Stimulated activated CD4-positive, alpha-beta T cell treated with anti-CD3 and anti-CD28 coated beads, Interleukin-2, amount 100 ng/mL, for 48 hours (primary cell): ENCODE measurements around the gene COL18A1.

Experiments used
- DNase-seq, 2 donors: peaks; one replicate each; pipeline ENCODE4 v3.0.0-alpha.2; 2020

COL18A1 gene

DNA sequence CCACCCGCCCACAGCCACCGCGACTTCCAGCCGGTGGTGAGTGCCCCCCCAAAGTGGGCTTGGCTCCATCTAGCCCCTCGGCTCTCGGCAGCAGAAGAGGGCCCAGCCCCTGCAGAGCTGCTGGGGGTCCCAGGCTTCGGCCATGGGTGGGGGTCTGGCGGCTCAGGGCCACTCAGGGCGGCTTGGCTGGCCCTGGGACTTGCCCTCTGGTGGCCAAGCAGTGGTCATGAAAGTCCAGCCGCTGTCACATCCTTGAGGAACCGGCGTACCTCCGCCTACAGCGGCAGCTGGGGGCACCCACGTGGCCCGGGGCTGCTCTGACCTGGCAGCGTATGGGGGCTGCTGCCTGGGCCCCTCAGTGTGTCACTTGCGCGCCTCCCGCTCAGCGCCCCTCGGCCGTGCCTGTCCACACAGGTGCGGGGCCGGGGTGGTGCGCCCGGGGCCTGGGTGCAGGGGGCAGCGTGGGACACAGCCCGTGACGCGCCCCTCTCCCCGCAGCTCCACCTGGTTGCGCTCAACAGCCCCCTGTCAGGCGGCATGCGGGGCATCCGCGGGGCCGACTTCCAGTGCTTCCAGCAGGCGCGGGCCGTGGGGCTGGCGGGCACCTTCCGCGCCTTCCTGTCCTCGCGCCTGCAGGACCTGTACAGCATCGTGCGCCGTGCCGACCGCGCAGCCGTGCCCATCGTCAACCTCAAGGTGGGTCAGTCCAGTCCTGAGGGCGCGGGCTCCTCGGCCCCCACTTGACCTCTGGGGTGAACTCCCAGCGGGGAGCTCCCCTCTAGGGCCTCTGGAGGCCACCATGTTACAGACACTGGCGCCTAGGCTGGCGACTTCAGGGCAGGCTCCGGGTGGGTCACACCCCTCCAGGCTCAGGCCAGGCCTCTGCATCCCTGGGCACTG is 104.9 kb downstream of the COL18A1 start:
- no peak for DNase-seq

DNA sequence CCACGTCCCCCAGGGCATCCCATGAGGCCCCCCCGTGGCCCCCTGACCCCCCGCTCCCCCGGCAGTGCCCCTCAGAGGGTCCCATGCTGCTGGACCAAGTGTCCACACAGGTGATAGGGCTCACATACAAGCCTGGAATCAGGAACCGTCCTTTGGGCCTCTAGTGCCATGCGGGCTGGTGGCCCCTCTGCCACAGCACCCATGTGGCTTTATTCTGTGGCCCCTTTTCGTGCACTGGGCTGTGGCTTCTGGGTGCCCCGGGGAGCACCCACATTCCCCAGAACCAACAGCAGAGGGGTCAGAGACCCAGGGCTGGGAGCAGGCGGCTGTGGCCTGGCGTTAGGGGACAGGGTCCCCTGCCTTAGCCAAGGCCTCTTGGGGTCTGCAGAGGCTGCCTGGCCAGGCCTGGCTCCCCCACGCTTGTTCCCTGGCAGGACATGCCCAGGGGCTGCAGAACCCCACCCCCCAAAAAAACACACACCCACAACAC is 105.5 kb downstream of the COL18A1 start:
- DNase-seq: no peak

DNA sequence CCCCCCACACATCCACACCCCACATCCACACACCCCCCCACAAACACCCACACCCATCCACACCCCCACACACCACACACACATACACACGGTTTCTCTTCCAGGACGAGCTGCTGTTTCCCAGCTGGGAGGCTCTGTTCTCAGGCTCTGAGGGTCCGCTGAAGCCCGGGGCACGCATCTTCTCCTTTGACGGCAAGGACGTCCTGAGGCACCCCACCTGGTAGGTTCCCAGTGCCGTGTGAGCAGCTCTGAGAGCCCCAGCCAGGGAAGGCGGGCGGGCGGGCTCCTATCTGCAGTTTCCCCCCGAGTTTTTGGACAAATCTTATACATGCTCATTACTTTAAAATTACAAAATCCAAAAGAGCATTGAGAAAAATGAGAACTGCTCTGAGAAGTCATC is 106.0 kb downstream of the COL18A1 start:
- no peak for DNase-seq

DNA sequence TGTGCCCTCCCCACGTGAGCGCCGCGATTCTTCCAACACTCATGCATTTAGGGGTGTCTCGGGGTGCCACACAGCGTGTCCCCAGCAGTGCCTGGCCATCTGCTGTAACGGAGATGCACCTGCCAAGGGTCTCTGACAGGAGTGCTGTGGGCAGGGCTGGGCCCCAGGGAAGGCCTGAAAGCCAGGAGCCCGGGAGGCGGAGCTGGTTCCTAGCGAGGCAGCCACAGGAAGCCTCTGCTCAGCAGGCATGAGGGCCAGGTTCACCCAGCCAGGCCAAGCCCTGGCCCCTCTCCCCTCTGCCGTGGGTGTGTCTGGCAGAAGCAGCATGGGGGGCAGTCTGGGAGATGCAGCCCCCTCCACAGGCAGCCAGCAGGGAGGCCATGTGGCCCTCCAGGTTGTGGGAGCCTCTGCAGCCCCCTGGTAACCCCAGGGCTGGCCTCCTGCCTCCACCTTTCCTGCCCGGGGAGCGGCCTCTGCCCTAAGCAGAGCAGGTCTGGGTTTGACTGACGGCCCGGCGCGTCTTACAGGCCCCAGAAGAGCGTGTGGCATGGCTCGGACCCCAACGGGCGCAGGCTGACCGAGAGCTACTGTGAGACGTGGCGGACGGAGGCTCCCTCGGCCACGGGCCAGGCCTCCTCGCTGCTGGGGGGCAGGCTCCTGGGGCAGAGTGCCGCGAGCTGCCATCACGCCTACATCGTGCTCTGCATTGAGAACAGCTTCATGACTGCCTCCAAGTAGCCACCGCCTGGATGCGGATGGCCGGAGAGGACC is 106.9 kb downstream of the COL18A1 start:
- DNase-seq: no peak

DNA sequence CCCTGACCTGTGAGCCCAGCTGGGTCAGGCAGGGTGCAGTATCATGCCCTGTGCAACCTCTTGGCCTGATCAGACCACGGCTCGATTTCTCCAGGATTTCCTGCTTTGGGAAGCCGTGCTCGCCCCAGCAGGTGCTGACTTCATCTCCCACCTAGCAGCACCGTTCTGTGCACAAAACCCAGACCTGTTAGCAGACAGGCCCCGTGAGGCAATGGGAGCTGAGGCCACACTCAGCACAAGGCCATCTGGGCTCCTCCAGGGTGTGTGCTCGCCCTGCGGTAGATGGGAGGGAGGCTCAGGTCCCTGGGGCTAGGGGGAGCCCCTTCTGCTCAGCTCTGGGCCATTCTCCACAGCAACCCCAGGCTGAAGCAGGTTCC is 107.6 kb downstream of the COL18A1 start:
- no peak for DNase-seq

DNA sequence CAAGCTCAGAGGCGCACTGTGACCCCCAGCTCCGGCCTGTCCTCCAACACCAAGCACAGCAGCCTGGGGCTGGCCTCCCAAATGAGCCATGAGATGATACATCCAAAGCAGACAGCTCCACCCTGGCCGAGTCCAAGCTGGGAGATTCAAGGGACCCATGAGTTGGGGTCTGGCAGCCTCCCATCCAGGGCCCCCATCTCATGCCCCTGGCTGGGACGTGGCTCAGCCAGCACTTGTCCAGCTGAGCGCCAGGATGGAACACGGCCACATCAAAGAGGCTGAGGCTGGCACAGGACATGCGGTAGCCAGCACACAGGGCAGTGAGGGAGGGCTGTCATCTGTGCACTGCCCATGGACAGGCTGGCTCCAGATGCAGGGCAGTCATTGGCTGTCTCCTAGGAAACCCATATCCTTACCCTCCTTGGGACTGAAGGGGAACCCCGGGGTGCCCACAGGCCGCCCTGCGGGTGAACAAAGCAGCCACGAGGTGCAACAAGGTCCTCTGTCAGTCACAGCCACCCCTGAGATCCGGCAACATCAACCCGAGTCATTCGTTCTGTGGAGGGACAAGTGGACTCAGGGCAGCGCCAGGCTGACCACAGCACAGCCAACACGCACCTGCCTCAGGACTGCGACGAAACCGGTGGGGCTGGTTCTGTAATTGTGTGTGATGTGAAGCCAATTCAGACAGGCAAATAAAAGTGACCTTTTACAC is 108.2 kb downstream of the COL18A1 start:
- no peak for DNase-seq

DNA sequence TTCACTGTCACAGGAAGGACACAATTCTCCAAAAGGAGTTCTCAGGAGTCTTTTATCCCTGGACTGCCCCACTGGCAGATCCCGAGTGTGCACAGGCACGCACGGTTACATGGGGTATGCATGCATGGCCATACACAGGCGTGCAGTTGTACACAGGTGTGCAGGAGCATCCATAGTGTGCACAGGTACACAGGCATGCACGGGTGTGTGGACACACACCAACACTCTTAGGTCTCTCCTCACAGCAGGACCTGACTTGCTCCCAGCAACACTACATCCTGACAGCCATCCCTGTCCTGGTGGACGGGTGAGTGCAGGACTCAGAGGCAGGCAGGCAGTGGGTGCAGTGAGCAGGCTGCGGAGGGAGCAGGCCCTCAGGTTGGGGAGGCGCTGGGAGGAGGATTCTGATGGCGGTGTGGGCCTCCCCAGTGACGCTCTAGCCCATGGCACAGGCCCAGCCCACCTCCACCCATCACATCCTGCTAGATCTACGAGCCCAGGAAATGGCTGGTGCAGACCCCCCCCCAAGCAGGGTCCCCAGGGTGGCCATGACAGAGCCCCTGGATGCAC is 108.9 kb downstream of the COL18A1 start:
- DNase-seq: no peak

DNA sequence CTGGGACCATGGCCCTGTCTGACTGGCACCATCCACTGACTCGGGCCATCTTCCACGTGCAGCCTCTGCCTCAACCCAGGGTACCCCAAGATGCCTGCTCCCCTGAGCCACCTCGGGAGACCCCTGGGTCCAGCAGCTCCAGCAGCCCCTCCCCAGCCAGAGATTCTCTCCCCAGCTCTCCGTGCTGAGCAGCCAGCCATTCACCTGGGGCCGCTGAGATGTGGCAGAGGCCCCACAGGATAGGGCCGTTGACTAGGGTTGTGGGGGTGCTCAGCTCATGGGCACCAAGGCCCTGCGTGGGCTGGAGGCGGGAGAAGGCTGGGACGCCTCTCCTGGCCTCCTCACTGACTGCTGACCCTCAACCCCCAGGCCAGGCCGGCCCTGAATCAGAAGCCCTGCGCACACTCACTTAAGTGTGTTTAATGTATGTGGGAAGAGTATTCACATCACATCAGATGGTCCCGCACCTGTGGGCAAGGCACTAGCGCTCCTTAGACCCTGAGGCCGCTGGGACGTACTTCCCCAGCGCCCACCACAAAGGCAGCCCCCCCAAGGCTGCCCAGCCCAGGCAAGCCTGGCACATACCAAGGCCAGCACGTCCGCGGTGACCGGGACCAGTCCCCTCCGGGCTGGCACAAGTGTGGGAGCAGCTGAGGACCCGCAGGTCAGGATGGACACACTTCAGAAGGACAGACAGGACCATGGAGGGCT is 109.5 kb downstream of the COL18A1 start:
- DNase-seq: no peak

DNA sequence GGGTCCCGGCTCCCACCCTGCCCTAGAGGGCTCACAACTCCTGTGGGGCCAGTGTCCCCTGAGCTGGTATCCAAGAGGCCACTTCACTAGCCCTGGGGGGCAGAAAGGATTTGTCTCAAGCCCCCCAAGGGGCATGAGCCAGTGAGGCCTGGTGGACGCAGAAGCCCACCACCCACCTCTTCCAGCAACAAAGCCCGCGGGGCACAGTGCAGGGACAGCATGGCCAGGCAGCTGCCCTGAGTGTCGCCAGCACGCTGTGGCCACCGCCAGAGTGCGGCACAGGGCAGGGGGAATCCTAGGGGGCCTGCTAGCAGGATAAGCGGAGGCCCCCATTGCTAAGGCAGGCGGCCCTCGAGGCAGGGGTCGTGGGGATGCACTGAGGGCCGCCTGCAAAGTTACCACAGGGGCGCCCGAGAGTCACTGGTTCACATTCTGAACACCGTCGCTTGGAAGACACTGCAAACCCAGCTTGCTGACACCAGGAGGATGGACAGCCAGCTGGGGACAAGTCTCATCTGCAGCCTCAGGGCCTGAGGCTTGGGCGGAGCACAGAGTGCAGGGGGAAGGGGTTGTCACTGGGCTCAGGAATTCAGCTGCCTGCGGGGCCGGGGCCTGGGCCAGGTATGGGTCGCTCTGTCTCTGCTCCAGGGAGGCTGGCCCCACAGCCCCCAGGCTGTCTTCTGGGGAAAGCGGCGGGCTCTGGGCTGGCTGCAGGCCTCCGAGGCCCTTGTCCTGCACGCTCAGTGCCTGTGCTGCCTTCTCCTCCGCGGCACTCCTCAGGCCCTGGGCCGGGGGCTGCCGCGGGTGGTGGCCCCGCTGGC is 110.5 kb downstream of the COL18A1 start:
- no peak for DNase-seq

DNA sequence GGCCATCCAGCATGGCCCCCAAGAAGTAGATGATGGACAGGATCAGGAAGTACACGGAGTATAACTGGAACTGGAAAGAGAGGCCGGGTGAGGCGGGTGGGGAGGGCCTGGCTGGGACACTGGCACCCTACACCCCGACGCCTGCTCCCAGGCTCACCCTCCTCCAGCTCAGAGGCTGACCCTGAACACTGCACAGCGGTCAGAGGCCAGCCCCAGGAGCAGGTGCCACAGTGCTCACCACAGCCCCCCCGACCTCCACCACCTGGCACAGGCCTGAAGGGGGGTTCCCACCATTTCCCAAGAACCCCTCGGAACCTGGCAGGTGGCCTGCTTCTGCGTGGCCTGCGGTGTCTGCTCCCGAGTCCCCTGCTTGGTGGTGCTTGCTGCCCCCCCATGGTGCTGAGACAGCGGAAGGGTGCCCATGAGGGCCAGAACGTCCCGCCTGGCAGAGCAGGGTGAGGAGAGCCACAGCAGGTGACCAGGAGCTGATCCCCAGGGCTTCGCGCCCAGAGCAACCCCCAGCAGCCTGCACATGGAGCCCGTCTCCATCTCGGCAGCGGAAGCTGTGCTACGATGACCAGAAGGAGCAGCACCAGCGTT is 111.2 kb downstream of the COL18A1 start:
- no peak for DNase-seq

DNA sequence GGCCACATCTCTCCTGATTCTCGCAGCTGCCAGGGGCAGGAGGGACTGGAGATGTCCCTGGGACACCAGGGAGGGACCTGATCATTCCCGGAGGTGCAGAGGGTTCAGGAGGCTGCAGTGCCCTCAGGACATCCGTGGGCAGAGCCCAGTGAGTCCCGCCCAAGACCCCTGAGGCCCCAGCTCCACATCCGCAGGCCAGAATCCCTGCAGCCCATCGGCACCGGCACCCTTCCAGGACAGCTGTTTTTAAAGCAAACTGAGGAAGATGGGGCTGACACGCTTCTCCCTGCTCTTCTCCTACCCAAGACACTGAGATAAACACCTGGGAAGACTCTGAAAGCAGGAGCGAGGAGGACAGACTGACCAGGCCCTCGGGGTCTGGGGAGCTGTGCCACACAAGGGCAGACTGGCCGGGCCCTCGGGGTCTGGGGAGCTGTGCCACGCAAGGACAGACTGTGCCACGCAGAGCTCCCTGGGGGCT is 111.7 kb downstream of the COL18A1 start:
- DNase-seq: no peak

DNA sequence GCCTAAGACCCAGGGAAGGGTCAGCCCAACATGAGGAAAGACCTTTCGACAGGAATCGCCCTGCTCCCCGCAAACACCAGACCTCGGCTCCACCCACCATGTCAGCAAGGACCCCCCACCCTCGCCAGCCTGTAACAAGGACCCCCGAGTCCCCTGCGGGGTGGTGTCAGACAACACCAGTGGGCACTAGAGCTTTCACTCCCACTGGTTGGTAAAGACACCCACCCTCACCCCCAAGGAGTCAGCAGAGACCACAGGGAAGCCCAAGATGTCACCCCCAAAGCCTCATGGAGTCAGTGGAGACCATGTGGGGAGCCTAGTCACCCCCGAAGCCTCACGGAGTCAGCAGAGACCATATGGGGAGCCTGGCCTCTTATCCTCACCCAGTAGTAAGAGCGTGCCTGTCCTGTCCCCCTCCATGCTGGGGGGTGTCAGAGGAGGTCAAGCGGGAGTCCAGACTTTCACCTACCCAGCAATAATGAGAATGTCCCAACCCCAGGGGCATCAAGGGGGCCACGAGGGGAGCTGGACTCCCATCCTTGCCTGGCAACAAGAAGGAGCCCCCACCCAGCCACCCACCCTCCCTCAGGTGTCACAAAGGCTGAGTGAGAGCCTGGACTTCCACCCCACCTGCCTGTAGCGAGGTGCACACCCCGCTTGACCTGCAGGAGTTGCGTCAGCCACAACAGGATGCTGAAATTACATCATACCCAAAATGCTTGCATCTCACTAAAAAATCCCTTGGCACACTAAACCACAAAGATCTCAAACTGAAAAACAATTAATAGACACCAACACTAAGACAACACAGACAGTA is 112.5 kb downstream of the COL18A1 start:
- no peak for DNase-seq

DNA sequence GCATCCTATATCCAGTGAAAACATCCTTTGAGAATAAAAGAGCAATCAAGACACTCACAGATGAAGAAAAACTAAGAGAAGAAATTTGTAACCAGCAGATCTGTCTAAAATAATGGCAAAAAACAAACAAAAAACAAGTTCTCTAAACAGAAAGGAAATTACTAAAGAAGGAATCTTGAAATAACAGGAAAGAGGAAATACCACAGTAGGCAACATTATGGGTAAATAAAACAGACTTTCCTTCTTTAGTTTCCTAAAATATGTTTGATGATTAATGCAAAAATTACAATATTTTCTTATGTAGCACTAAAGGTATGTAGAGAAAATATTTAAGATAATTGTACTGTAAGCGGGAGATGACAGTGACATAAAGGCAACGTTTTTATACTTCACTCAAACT is 113.8 kb downstream of the COL18A1 start:
- DNase-seq: no peak

DNA sequence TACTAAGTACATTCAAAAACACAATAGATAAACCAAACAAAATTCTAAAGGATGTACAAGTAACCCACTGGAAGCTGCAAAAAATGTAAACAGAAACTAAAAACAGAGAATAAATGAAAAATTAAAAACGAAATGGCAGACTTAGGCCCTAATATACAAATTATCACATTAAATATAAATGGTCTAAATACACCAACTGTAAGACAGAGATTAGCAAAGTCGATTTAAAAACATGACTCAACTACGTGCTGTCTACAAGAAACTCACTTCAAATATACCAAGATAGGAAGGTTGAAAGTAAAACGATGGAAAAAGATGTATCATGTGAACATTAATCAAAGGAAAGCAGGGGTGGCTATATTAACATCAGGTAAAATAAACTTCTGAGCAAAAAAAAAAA is 114.2 kb downstream of the COL18A1 start:
- DNase-seq: no peak

DNA sequence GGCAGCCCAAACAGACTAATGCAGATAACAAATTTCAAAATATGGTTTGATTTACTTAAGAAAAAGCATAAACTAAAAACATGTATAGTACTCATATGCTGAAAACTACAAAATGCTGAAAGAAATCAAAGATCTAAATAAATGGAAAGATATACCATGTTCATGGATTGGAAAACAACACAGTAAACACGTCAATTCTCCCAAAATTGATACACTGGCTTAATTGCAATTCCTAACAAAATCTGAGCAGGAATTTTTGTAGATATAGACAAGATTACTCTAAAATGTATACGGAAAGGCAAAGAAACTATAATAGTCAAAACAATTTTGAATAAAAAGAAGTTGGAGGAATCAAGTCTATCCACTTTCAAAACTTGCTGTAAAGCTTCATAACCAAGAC is 116.3 kb downstream of the COL18A1 start:
- DNase-seq: no peak

DNA sequence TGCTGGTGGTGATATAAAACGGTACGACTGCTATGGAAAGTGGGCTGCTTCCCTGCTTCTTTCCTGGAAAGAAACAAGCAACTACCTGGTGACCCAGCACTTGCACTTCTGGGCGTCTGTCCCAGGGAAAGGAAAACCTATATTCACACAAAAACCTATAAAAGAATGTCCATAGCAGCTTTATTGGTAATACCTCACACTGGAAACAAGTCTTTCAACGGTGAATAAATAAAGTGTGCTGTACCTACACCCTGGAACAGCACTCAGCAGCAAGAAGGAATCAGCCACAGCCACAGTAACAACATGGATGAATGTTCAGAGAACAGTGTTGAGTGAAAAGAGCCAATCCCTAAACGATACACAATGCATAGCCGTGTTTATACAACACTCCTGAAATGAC is 117.4 kb downstream of the COL18A1 start:
- no peak for DNase-seq

DNA sequence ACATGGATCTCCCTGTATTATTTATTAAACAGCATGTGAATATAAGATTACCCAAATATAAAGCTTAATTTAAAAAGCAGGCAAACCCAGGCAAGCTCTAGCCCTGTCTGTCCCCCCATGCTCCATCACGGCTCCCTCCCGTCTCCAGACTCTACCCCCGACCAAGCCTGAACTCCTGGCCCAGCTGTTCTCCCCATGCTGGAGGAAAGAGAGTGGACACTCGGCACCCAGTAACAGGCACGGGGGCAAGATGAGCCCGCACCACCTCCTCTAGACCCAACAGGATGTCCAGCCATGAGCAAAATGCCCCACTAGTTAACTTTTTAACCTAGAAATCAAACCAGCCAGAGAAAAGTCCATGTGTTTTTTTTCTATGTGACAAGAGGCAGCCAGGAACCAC is 118.0 kb downstream of the COL18A1 start:
- DNase-seq: no peak

DNA sequence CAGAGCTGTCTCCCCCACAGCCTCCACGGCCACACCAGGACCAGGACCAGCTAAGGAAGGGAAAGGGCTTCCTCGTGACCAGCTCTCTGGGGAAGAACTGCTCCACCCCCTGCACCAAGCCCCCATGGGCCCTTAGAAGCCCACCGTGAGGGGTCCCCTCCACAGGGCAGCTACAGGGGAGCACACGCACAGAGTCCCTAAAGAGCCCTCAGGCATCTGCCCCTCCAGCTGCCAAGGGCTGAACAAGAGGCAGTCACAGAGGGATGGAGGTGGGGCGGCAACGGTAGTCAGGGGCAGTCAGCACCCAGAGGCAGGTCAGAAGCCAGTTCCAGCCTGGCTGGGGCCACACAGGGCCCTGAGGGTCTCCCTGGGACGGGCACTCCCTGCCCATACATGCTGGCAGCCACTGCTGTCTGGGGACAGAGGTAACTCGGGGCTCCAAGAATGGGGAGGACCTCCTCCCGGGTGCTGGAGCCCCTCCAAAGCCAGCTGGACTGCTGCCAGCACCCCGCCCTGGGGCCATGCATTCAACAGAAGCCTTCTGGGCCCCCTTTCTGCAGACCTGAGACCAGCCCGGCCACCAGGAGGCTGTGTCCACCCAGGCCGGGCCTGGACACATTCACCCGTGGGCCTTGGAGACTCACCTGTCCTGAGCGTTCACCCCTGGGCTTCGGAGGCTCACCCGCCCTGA is 118.6 kb downstream of the COL18A1 start:
- no peak for DNase-seq

DNA sequence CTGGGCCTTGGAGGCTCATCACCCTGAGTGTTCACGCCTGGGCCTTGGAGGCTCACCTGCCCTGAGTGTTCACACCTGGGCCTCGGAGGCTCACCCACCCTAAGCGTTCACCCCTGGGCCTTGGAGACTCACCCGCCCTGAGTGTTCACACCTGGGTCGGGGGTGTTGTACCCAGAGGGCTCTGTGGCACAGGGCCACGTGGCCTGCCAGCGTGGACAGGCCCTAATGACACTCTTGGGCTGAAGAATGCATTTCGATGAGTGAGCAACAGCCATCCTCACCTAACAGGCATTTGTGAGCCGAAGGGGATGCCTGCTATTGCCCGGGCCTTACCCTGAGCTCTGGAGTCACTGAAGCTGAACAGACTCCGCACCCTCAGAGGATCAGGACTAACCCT is 119.8 kb downstream of the COL18A1 start:
- no peak for DNase-seq
